ENCODE measurements around the gene KCND3.

KCND3 gene

DNA sequence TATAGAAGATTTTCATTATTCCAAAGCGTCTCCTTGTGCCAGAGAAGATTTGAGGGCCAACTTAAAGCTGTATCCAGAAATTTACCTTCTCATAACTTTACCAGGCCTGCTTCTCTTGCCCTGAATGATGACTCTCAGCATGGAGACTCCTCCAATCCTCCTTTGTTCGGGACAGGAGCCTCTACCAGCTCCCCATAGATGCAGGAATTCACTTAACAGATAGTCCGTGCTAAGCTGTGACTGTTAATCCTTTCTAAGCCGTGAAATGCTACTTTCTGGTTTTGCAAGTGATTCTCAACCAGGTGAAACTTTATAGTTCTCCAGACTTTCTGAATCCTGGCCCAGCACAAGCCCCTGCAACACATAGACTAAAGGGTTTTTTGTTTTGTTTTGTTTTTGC lies 31.8 kb upstream of the KCND3 start:
- TF ChIP-seq, protein P1, sequence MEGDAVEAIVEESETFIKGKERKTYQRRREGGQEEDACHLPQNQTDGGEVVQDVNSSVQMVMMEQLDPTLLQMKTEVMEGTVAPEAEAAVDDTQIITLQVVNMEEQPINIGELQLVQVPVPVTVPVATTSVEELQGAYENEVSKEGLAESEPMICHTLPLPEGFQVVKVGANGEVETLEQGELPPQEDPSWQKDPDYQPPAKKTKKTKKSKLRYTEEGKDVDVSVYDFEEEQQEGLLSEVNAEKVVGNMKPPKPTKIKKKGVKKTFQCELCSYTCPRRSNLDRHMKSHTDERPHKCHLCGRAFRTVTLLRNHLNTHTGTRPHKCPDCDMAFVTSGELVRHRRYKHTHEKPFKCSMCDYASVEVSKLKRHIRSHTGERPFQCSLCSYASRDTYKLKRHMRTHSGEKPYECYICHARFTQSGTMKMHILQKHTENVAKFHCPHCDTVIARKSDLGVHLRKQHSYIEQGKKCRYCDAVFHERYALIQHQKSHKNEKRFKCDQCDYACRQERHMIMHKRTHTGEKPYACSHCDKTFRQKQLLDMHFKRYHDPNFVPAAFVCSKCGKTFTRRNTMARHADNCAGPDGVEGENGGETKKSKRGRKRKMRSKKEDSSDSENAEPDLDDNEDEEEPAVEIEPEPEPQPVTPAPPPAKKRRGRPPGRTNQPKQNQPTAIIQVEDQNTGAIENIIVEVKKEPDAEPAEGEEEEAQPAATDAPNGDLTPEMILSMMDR (IDR thresholded peaks at IDR 0.05; ENCODE audit: borderline replicate concordance, insufficient read depth, low read depth, low read length) = no peak
- no peak overlapping the region for H3K4me3 ChIP-seq (ENCODE audit: low read depth, low read length)

DNA sequence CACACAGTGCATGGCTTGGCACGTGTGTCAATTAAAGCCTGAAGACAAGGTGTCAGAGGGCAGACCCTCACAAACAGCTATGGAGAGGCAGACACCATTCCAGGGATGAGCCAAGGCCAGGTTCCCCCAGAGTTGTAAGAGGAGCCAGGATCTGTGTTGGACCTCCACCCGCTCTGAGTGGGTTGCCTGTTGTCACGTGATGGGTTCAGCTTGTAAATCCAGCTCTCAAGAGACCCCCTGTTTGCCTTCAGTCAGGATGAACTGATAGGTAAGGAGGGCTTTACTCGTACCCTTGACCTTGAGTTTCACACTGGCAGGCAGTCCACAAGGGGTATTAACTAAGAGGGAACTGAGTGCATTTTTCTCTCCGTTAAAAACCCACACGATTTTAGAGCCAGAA lies 27.7 kb upstream of the KCND3 start:
- H3K4me3 ChIP-seq (ENCODE audit: low read depth, low read length) = no peak overlapping the region

DNA sequence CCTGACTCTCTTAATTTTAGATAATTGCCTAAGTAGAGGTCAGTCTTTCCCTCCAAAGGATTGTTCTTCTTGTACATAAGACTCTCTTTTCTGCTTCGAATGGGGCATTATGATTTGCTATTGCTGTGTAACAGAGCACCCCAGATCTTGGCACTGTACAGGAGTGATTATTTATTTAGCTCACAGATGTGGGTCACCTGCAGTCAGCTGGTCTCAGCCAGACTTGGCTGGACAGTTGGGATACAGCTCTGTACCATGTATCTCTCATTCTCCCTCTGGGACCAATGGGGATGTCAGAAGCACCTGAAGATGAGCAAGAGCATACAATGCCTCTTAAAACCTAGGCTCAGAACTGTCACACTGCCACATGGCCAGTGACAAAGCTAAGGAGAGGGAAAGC lies 23.4 kb upstream of the KCND3 start:
- TF ChIP-seq, protein P1 (IDR thresholded peaks at IDR 0.05; ENCODE audit: borderline replicate concordance, insufficient read depth, low read depth, low read length) = no peak
- no peak overlapping the region for H3K4me3 ChIP-seq (ENCODE audit: low read depth, low read length)

More for the DNA sequence above, 27.7 kb upstream of the KCND3 start:
- TF ChIP-seq, protein P1 (IDR thresholded peaks at IDR 0.05; ENCODE audit: borderline replicate concordance, insufficient read depth, low read depth, low read length) = no peak

DNA sequence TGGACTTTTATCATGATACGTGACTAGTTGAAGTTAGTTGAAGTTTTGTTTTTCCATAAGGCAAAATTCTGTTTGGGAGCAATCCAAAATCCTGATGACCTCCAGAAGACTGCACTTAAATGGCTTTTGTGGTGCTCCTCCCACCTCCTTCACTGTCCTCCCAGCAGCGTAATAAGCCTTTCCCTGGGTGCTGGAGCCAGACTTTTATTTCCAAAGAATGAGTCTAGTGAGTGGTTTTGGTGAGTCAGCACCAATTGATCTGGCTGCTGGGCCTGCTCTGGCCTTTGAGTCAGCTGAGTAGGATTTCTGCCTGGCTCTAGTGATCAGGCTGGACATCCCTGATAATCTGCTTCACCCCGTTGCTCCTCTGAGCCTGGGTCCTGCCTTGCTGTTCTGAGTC lies 21.7 kb upstream of the KCND3 start:
- TF ChIP-seq, protein P1 (IDR thresholded peaks at IDR 0.05; ENCODE audit: borderline replicate concordance, insufficient read depth, low read depth, low read length) = no peak
- no peak overlapping the region for H3K4me3 ChIP-seq (ENCODE audit: low read depth, low read length)

DNA sequence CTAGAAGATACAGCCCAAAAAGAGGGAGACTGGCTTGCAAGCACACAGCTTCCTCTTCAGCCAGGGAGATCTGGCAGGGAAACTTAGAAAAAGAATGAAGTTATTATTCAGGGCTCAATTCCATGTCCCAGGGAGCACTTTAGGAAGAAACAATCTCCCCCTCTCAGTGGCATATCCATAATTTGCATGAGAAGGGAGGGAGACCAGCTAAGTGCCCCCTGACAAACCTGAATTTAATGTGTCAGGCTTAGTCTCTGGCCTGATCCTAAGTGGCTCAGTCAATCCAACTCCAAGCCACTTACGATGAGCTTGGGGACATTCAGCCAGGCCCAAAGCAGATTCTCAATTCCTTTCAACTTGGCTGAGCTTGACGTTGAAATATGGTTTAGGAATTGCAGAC lies 17.7 kb upstream of the KCND3 start:
- TF ChIP-seq, protein P1 (IDR thresholded peaks at IDR 0.05; ENCODE audit: borderline replicate concordance, insufficient read depth, low read depth, low read length) = no peak
- no peak overlapping the region for H3K4me3 ChIP-seq (ENCODE audit: low read depth, low read length)

DNA sequence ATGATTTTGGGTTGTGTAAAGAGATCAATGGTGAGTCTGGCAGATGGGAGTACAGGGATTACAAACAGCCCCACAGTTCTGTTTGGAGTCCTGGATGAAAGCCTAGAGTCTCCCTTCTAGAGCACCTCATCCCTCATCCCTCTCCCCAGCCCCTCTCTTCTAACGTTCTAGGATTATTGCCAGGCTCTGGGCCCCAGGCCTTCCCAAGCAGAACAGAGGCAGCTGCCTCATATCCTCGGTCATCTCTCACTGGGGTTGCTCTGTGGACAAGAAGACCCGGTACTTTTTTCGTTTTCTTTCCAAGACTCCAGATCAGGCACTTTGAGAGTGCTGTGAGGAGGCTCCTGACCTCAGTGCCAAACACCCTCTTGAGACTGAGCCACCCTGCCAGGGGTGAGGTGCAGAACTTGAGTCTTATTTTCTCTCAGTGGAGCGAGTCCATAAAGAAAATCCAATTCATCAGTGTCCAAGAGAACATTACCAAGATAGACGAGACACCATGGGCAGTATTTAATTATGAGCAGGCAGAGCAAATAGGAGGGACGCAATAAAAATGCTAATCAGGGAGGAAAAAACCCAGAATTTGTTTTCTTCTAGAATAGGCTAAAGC lies 17.1 kb upstream of the KCND3 start:
- H3K4me3 ChIP-seq (ENCODE audit: low read depth, low read length) = no peak overlapping the region
- TF ChIP-seq, protein P1 (IDR thresholded peaks at IDR 0.05; ENCODE audit: borderline replicate concordance, insufficient read depth, low read depth, low read length) = no peak

DNA sequence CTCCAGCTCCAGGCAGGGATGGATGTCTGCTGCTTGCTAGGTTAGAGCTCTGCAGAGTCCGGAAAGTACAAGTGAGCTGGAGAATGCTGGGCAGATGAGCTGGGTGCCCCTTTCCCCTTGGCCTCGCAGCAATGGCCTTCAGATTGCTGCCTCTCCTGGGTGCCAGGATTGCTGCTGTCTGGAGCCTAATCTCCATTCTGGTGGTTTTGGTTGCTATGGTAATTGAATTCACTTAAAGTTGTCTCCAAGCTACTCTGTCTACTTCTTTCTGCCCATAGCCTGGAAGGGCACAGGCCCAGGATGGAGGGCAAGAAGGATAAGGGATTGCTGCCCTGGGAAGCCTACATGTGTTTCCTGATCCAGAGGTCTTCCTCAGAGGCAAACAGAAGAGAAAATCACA lies 14.6 kb upstream of the KCND3 start:
- H3K4me3 ChIP-seq (ENCODE audit: low read depth, low read length) = no peak overlapping the region
- TF ChIP-seq, protein P1 (IDR thresholded peaks at IDR 0.05; ENCODE audit: borderline replicate concordance, insufficient read depth, low read depth, low read length) = no peak

Data from GM12875 (cell line).